ENCODE data around the gene FAM83E. TPM values are rescaled to one million over a fixed set of nuclear protein-coding genes. Genes with fewer than 3 reads are reported as not detected.
A peak's percentile ranks its signal among the peaks of the same experiment; 100 is the strongest.

The FAM83E gene
- total RNA-seq, 6 experiments from 2014 or later = 0.22 to 0.37 TPM; not detected in 4

DNA sequence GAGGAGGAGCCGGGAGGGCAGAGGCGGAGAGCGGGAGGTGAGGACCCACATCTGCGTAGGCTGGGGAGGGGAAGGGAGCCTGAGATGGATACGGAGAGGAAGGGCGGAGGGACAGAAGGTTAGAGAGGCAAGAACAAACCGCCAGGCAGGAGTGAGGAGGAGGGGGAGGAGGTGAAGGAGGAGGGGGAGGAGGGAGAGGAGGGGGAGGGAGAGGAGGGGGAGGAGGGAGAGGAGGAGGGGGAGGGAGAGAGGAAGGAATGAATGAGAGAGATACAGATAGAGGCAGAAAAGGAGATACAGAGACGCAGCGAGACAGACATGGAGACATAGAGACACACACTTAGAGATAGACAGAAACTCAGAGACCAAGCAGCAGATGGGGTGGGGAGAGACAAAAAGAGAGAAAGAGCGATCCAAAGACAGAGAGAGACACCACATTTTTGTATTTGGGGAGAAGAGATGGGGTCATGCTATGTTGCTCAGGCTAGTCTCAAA lies 31.9 kb upstream of the FAM83E start:
- H3K4me3 ChIP-seq = no peak overlapping the region
- no peaks in the 10 kb centered on the region for H3K36me3 ChIP-seq
- H3K4me1 ChIP-seq = peaks cover 0 to 2% (median 0%) of the 10 kb centered on the region in 4 donors
- intact Hi-C loops (cut with DNase I) = no loop called here
- ATAC-seq (no peak), DNase-seq (no peak)
- no peak for TF ChIP-seq POLR2A (IDR thresholded peaks at IDR 0.05)
- TF ChIP-seq, protein P1, sequence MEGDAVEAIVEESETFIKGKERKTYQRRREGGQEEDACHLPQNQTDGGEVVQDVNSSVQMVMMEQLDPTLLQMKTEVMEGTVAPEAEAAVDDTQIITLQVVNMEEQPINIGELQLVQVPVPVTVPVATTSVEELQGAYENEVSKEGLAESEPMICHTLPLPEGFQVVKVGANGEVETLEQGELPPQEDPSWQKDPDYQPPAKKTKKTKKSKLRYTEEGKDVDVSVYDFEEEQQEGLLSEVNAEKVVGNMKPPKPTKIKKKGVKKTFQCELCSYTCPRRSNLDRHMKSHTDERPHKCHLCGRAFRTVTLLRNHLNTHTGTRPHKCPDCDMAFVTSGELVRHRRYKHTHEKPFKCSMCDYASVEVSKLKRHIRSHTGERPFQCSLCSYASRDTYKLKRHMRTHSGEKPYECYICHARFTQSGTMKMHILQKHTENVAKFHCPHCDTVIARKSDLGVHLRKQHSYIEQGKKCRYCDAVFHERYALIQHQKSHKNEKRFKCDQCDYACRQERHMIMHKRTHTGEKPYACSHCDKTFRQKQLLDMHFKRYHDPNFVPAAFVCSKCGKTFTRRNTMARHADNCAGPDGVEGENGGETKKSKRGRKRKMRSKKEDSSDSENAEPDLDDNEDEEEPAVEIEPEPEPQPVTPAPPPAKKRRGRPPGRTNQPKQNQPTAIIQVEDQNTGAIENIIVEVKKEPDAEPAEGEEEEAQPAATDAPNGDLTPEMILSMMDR (IDR thresholded peaks at IDR 0.05) = no peak
- WGBS (ENCODE audit: insufficient coverage, low coverage, low lambda C conversion rate, missing lambda C conversion rate) = 12% methylated on average over 10 of the region's 10 CpGs
- H3K27ac ChIP-seq = no peak overlapping the region
- no peaks in the 10 kb centered on the region for H3K27me3 ChIP-seq
- H3K9me3 ChIP-seq = no peaks in the 10 kb centered on the region

DNA sequence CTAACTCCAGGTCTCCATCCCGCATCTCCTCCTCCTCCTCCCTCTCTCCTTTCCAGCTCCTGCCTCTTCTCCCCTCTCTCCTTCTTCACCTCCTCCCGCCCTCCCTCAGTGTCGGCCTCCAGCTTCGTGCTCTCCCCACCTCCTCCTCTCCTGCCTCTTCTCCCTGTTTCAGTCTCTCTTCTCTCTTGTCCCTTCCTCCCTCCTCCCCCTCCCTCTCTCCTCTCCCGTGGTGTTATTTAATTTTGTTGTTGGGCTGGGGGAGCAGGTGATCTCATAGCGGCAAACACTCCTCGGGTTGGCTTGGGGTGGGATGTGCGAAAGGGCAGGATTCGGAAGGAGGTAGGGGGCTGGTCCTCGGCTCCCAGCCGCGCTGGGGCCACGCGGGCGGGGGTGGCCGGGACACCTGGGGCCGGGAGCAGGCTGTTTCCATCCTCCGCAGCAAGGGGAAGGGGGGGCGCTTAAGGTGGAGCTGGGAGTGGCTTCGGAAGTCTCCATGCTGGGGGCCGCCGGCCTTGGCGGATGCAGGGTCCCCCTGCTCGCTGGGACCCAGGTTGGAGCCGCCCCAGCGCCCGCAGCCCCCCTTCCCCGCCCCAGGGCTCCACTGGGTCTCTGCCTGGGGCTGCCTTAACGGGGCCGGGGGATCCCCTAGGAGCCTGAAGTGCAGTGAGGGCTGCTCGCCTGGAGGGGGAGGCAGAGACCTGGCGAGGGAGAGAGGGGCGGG lies 31.3 kb upstream of the FAM83E start, which contains the start of gene CA11:
Gene CA11 (minus strand): TSS at position 187 of the 721 bp plus-strand sequence. CDS start 555 bp downstream, outside the sequence.
- Histone ChIP-seq H3K27ac (peak within 1 kb of the TSS; percentile 11 to 63 (median 57)), H3K36me3 (no peaks in the 10 kb centered on the region), H3K4me1 (peaks cover 0 to 5% (median 3%) of the 10 kb centered on the region in 4 donors), H3K27me3 (no peaks in the 10 kb centered on the region), H3K9me3 (no peaks in the 10 kb centered on the region), H3K4me3 (peak within 1 kb of the TSS; percentile 21 to 37 (median 32))
- no peak for TF ChIP-seq POLR2A (IDR thresholded peaks at IDR 0.05)
- TF ChIP-seq, protein P1 (IDR thresholded peaks at IDR 0.05) = peak; percentile 73 to 80 (median 76)
- peak; percentile 85 to 91 (median 89) for ATAC-seq
- DNase-seq = peak; percentile 83 to 87 (median 85)
- WGBS (ENCODE audit: insufficient coverage, low coverage, low lambda C conversion rate, missing lambda C conversion rate) = 0% methylated on average over 21 of the region's 33 CpGs
- intact Hi-C loops (cut with DNase I) = no loop called here

DNA sequence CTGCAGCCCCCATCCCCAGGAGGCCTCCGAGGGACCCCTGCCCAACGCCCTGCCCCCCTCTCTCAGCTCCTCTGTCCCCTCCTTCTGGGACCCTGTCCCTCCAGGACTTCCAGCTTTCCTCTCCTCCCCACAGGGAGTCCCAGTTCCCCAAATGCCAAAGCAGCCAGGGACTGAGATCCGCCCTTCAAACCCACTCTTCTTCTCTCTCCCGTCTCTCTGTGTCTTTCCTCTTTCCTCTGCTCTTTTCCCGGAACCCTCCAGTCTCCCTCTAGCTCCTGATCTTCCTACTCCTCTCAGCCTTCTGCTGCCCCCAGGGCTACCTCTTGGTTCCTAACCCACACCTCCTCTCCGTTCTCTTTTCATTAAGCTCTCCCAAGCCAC lies 30.7 kb upstream of the FAM83E start:
- 1% methylated on average over 6 of the region's 6 CpGs for WGBS (ENCODE audit: insufficient coverage, low coverage, low lambda C conversion rate, missing lambda C conversion rate)
- no peak for DNase-seq
- ATAC-seq = no peak
- peak overlapping the region; percentile 11 to 50 (median 37) for H3K27ac ChIP-seq
- no peak for TF ChIP-seq POLR2A (IDR thresholded peaks at IDR 0.05)
- TF ChIP-seq, protein P1 (IDR thresholded peaks at IDR 0.05) = no peak
- no peaks in the 10 kb centered on the region for H3K36me3 ChIP-seq
- peaks cover 0 to 7% (median 3%) of the 10 kb centered on the region in 4 donors for H3K4me1 ChIP-seq
- H3K4me3 ChIP-seq = peak overlapping the region in 2 of 3 donors; percentile 21 to 37
- H3K9me3 ChIP-seq = no peaks in the 10 kb centered on the region
- intact Hi-C loops (cut with DNase I) = no loop called here
- H3K27me3 ChIP-seq = no peaks in the 10 kb centered on the region

DNA sequence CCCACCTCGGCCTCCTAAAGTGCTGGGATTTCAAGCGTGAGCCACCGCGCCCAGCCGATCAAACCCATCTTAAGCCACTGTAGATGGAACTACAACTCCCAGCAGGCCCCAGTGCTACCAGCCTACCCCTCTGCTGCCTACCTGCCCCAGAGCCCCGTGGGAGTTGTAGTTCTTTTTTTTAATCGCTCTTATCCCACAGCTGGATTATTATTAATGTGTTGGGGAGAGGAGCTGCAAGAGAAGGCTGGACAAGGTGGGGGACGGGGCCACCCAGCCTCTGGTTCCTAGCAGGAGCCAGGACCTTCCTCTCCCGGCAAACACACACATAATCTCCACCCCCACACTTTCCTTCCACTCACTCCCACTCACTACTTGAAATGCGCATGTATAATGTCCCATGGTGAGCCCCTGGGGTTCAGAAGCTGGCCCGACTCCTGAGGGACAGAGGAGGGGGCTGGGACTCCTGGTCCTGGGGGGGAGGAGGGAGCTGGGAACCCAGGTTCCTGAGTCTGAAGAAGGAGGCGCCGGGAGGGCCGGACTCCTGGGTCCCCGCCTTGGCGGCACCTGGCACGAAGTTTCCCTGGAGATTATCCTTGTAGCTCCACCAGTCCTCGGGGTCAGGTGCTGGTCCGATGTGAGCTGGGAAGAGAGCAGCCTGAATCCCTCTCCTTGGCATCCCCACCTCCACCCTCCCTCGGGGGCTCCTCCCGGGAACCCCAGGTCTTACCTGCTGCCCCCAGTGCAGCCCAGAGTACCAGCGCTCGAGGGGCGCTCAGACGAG lies 30.2 kb upstream of the FAM83E start:
- 3% methylated on average over 6 of the region's 25 CpGs for WGBS (ENCODE audit: insufficient coverage, low coverage, low lambda C conversion rate, missing lambda C conversion rate)
- Histone ChIP-seq H3K27ac (peak overlapping the region; percentile 11 to 50 (median 37)), H3K4me1 (peaks cover 0 to 7% (median 3%) of the 10 kb centered on the region in 4 donors), H3K27me3 (no peaks in the 10 kb centered on the region), H3K4me3 (peak overlapping the region; percentile 10 to 37 (median 16)), H3K36me3 (no peaks in the 10 kb centered on the region), H3K9me3 (no peaks in the 10 kb centered on the region)
- DNase-seq (peak; percentile 58 to 72 (median 69)), ATAC-seq (peak; percentile 69 to 82 (median 75))
- TF ChIP-seq POLR2A (IDR thresholded peaks at IDR 0.05) = no peak
- TF ChIP-seq, protein P1 (IDR thresholded peaks at IDR 0.05) = no peak
- intact Hi-C loops (cut with DNase I) = no loop called here

Measured in right lobe of liver (tissue), 6 donors.